ENCODE data around the gene FANCM.
A peak's percentile ranks its signal among the peaks of the same experiment; 100 is the strongest.

FANCM gene

GRCh38 chr14:45104561-45104960 is 31.2 kb upstream of the FANCM start:
- no peak for TF ChIP-seq ZNF792 (tag by site-specific recombination; IDR thresholded peaks at IDR 0.05)
- H3K4me1 ChIP-seq (ENCODE audit: control insufficient read depth, insufficient read depth, low read length): peaks cover 9% of the 10 kb centered on the region; the same call in 1 of the 2 replicates
- no peak overlapping the region for H3K4me3 ChIP-seq (ENCODE audit: low read depth, low read length)
- ChIA-PET CTCF (no interaction called here), POLR2A (no interaction called here)
- peaks cover 67 to 76% of the 10 kb centered on the region in 2 experiments for H3K36me3 ChIP-seq (ENCODE audit: control insufficient read depth in 2 of 2, insufficient read depth in 1 of 2, low read length in 2 of 2)
- H3K9me3 ChIP-seq (ENCODE audit: control insufficient read depth, insufficient read depth, low read depth, low read length): no peaks in the 10 kb centered on the region
- H3K27ac ChIP-seq (ENCODE audit: extremely low read depth, low read depth, low read length): no peak overlapping the region

DNA sequence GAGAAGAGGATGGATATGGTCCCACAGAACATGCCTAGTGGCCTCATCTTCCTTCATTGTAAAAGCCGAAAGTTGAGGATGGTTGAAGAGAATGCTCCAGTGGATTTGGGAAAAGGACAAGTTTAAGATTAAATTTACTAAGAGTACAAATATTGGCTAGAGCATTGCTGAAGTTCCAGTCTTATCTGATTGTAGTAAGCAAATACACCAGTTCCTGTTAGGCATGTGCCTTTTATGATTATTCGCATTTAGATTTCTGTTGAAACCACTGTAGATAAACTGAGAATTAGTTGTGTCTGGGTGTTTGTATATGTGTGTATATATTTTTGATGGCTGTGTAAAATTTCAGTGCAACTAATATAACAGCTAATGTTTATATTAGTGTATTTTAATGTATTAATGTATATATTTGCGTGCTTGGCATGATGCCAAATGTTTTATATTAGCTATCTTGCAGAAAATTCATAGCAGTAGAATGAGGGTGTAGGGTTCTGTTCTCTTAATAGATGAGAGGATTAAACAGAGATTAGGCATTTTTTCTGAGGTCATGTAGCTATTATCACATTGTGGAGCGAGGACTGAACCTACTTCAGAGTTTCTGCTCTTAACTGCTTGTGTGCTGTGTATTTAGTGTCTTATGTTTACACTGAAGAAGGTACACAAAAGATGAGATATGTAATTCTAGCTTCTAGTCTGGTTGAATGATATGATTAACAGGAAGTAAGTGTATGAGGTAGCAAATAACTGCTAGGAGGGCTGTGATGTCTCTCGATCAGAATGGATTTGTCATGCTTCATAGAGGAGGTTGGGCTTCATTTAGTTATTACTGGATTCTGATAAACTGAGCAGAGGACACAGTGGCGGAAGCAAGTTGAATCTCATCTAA is 22.6 kb upstream of the FANCM start:
- TF ChIP-seq ZNF37A (tag by site-specific recombination; IDR thresholded peaks at IDR 0.05) (0 out of 2 replicates have a peak, but pooled peaks have one; percentile 40), ZBTB44 (tag by site-specific recombination; IDR thresholded peaks at IDR 0.05) (peak; percentile 17; the same call in 1 of the 2 replicates), SP7 (tag by site-specific recombination; IDR thresholded peaks at IDR 0.05) (peak; percentile 49; the same call in 1 of the 2 replicates), ZNF664 (tag by site-specific recombination; IDR thresholded peaks at IDR 0.05) (peak; percentile 45), ZNF174 (tag by site-specific recombination; IDR thresholded peaks at IDR 0.05) (no peak), ZNF629 (tag by site-specific recombination; IDR thresholded peaks at IDR 0.05) (0 out of 2 replicates have a peak, but pooled peaks have one; percentile 43), ZEB2 (tag by site-specific recombination; IDR thresholded peaks at IDR 0.05) (no peak), OSR2 (tag by site-specific recombination; IDR thresholded peaks at IDR 0.05) (0 out of 2 replicates have a peak, but pooled peaks have one; percentile 23), ZNF449 (tag by site-specific recombination; IDR thresholded peaks at IDR 0.05) (peak; percentile 52; the same call in 1 of the 2 replicates), MEIS1 (CRISPR knock-in tag; IDR thresholded peaks at IDR 0.05; ENCODE audit: borderline replicate concordance) (no peak), YY2 (tag by site-specific recombination; IDR thresholded peaks at IDR 0.05) (no peak)
- ChIA-PET CTCF (interaction anchor here (1.3 kb wide), 1 partner anchor 16 kb away, joined by 3 read pairs; no protein-coding TSS in a partner anchor), POLR2A (no interaction called here)

GRCh38 chr14:45114327-45114726 is 21.4 kb upstream of the FANCM start:
- Histone ChIP-seq H3K4me1 (ENCODE audit: control insufficient read depth, insufficient read depth, low read length) (peaks cover 4% of the 10 kb centered on the region; the same call in 1 of the 2 replicates), H3K9me3 (ENCODE audit: control insufficient read depth, insufficient read depth, low read depth, low read length) (no peaks in the 10 kb centered on the region), H3K4me3 (ENCODE audit: low read depth, low read length) (no peak overlapping the region), H3K36me3 (ENCODE audit: control insufficient read depth in 2 of 2, insufficient read depth in 1 of 2, low read length in 2 of 2) (peaks cover 83 to 96% of the 10 kb centered on the region in 2 experiments), H3K27ac (ENCODE audit: extremely low read depth, low read depth, low read length) (no peak overlapping the region)
- CTCF ChIA-PET: no interaction called here
- POLR2A ChIA-PET: no interaction called here
- TF ChIP-seq SP7 (tag by site-specific recombination; IDR thresholded peaks at IDR 0.05) (peak; percentile 59; the same call in 1 of the 2 replicates), ZEB2 (tag by site-specific recombination; IDR thresholded peaks at IDR 0.05) (no peak), PRDM6 (tag by site-specific recombination; IDR thresholded peaks at IDR 0.05) (no peak)

More for the DNA sequence above, 22.6 kb upstream of the FANCM start:
- Histone ChIP-seq H3K36me3 (ENCODE audit: control insufficient read depth in 2 of 2, insufficient read depth in 1 of 2, low read length in 2 of 2) (peaks cover 81 to 92% of the 10 kb centered on the region in 2 experiments), H3K27ac (ENCODE audit: extremely low read depth, low read depth, low read length) (no peak overlapping the region), H3K4me3 (ENCODE audit: low read depth, low read length) (no peak overlapping the region), H3K9me3 (ENCODE audit: control insufficient read depth, insufficient read depth, low read depth, low read length) (no peaks in the 10 kb centered on the region), H3K4me1 (ENCODE audit: control insufficient read depth, insufficient read depth, low read length) (peaks cover 4% of the 10 kb centered on the region; the same call in 1 of the 2 replicates)

All from HEK293 (cell line).